Inflammatory macrophage treated with lipopolysaccharide for 4 hours (primary cell): ENCODE measurements around the gene GLTP.
"Not testable (repeated sequence)": the region's sequence is repeated elsewhere in the genome, so short reads cannot be mapped to it uniquely, and the experiment has no call there.

Experiments used
- DNase-seq: peaks from one replicate; pipeline ENCODE4 v3.0.0-alpha.2; 2020

GLTP gene

GRCh38 chr12:109876406-109876805 is 3.9 kb downstream of the GLTP start:
- no peak for DNase-seq

GRCh38 chr12:109875572-109876131 is 4.7 kb downstream of the GLTP start:
- DNase-seq = no peak

GRCh38 chr12:109873653-109874052 is 6.7 kb downstream of the GLTP start:
- peak; percentile 62 for DNase-seq

GRCh38 chr12:109871668-109872314 is 8.6 kb downstream of the GLTP start:
- no peak for DNase-seq

GRCh38 chr12:109870648-109871047 is 9.7 kb downstream of the GLTP start:
- DNase-seq = peak; percentile 52

- no peak for DNase-seq
Observed at GRCh38 chr12:109868182-109869051, 11.9 kb downstream of the GLTP start.

GRCh38 chr12:109864916-109865315 is 15.4 kb downstream of the GLTP start:
- DNase-seq = no peak

GRCh38 chr12:109863847-109864712 is 16.3 kb downstream of the GLTP start:
- peak; percentile 52 for DNase-seq

GRCh38 chr12:109862491-109862890 is 17.9 kb downstream of the GLTP start:
- not testable (repeated sequence) for DNase-seq

GRCh38 chr12:109861689-109862314 is 18.5 kb downstream of the GLTP start:
- DNase-seq = no peak

GRCh38 chr12:109860977-109861376 is 19.4 kb downstream of the GLTP start:
- no peak for DNase-seq

GRCh38 chr12:109858764-109859163 is 21.6 kb downstream of the GLTP start:
- no peak for DNase-seq

GRCh38 chr12:109857715-109858114 is 22.6 kb downstream of the GLTP start:
- no peak for DNase-seq

- no peak for DNase-seq
Observed at GRCh38 chr12:109855377-109855776, 25.0 kb downstream of the GLTP start.

- peak; percentile 23 for DNase-seq
Observed at GRCh38 chr12:109850518-109850917, 29.8 kb downstream of the GLTP start.

- DNase-seq = peak; percentile 69
Observed at GRCh38 chr12:109847142-109847735, 33.1 kb downstream of the GLTP start.

GRCh38 chr12:109845824-109846205 is 34.5 kb downstream of the GLTP start:
- peak; percentile 20 for DNase-seq

- DNase-seq = peak; percentile 83
Observed at GRCh38 chr12:109844983-109845823, 35.1 kb downstream of the GLTP start.

- no peak for DNase-seq
Observed at GRCh38 chr12:109844091-109844490, 36.2 kb downstream of the GLTP start.

- DNase-seq = no peak
Observed at GRCh38 chr12:109842021-109842420, 38.3 kb downstream of the GLTP start.

- DNase-seq = no peak
Observed at GRCh38 chr12:109841356-109841755, 39.0 kb downstream of the GLTP start.
